ENCODE data around the gene NVL. TPM values are rescaled to one million over a fixed set of nuclear protein-coding genes. Genes with fewer than 3 reads are reported as not detected.

Gene NVL
- total and polyA plus RNA-seq, 2 of the 8 experiments (the other 6 are each of a cell fraction or from before 2014, with no cell fraction given), result 22.7 to 45.8 TPM

DNA sequence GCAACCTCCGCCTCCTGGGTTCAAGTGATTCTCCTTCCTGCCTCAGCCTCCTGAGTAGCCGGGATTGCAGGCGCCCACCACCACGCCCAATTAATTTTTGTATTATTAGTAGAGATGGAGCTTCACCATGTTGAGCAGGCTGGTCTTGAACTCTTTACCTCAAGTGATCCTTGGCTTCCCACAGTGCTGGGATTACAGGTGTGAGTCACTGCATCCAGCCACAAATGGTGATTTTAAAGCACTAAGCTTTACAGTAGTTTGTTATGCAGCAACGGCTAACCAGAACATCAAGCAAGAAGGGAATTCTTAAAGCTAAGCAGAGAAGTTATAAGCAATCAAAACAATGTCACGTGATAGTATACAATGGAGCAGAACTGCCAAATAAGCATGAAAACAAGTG is 65.7 kb downstream of the NVL start (continued):
- TF ChIP-seq, protein P1, sequence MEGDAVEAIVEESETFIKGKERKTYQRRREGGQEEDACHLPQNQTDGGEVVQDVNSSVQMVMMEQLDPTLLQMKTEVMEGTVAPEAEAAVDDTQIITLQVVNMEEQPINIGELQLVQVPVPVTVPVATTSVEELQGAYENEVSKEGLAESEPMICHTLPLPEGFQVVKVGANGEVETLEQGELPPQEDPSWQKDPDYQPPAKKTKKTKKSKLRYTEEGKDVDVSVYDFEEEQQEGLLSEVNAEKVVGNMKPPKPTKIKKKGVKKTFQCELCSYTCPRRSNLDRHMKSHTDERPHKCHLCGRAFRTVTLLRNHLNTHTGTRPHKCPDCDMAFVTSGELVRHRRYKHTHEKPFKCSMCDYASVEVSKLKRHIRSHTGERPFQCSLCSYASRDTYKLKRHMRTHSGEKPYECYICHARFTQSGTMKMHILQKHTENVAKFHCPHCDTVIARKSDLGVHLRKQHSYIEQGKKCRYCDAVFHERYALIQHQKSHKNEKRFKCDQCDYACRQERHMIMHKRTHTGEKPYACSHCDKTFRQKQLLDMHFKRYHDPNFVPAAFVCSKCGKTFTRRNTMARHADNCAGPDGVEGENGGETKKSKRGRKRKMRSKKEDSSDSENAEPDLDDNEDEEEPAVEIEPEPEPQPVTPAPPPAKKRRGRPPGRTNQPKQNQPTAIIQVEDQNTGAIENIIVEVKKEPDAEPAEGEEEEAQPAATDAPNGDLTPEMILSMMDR (IDR thresholded peaks at IDR 0.05; ENCODE audit: control extremely low read depth in 1 of 3, insufficient read depth in 1 of 3, low read depth in 1 of 3, low read length in 3 of 3), result no peak
- TF ChIP-seq EP300 (IDR thresholded peaks at IDR 0.05; ENCODE audit: borderline replicate concordance in 1 of 2, low read depth in 2 of 2, low read length in 2 of 2), result no peak
- no peak for TF ChIP-seq BRCA1 (IDR thresholded peaks at IDR 0.05; ENCODE audit: low read depth, low read length)
- TF ChIP-seq SP2 (IDR thresholded peaks at IDR 0.05; ENCODE audit: low read length), result no peak
- TF ChIP-seq, protein P2, sequence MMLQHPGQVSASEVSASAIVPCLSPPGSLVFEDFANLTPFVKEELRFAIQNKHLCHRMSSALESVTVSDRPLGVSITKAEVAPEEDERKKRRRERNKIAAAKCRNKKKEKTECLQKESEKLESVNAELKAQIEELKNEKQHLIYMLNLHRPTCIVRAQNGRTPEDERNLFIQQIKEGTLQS (IDR thresholded peaks at IDR 0.05; ENCODE audit: insufficient read depth, low read depth, low read length), result no peak
- no peak for TF ChIP-seq TAF1 (IDR thresholded peaks at IDR 0.05; ENCODE audit: low read depth, low read length)

Data from H1 (cell line).